GM12891 (cell line): ENCODE data around the gene DNAJA3.

ENCODE experiments used
- PAX5 ChIP-seq: IDR thresholded peaks from 2 replicates; pipeline ENCODE4 v1.6.1; 2011; ENCODE audit warnings: low read length, moderate library complexity, mild to moderate bottlenecking; ENCODE audit not compliant: insufficient read depth, severe bottlenecking
- POLR2A ChIP-seq: IDR thresholded peaks from 2 replicates; pipeline ENCODE4 v1.6.1; 2011; ENCODE audit warnings: low read depth, low read length, control low read depth
- POLR2AphosphoS5 ChIP-seq: IDR thresholded peaks from 2 replicates; pipeline ENCODE4 v1.6.1; 2011; ENCODE audit warnings: low read depth, low read length, control low read depth
- POU2F2 ChIP-seq: IDR thresholded peaks from 2 replicates; pipeline ENCODE4 v1.6.1; 2011; ENCODE audit warnings: low read depth, mild to moderate bottlenecking, control low read depth, low read length, moderate library complexity
- SPI1 ChIP-seq: IDR thresholded peaks from 2 replicates; pipeline ENCODE4 v1.6.1; 2011; ENCODE audit warnings: low read depth, low read length, control low read depth
- TAF1 ChIP-seq: IDR thresholded peaks from 2 replicates; pipeline ENCODE4 v1.6.1; 2011; ENCODE audit warnings: low read depth, low read length, control low read depth

DNA sequence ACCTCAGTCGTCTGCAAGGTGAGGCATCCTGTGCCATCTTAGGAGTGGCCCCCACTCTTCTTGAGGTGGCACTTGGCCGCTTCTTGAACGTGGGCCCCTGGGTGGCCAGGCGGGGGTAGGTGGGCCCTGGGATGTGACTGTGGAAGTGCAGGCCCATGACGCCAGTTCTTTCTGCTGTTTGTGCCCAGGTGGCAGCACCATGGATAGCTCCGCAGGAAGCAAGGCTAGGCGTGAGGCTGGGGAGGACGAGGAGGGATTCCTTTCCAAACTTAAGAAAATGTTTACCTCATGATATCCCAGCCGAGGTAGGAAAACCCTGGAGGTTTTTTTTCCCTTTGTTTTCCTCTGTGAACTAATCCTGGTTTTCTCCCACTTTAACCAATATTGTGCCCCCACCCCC is 29.0 kb downstream of the DNAJA3 start:
- no peak for TF ChIP-seq POLR2A
- TF ChIP-seq POLR2AphosphoS5 = no peak
- TF ChIP-seq TAF1 = no peak
- no peak for TF ChIP-seq PAX5
- no peak for TF ChIP-seq POU2F2
- TF ChIP-seq SPI1 = no peak
